GM19324 (cell line): Measurements from ENCODE around the gene CMTM1.
"Not testable (repeated sequence)": the region's sequence is repeated elsewhere in the genome, so short reads cannot be mapped to it uniquely, and the experiment has no call there.

Experiments used
- ATAC-seq: cut with Tn5 transposase; IDR thresholded peaks from one replicate; pipeline ENCODE4 v1.9.1; 2021; ENCODE audit warnings: mild to moderate bottlenecking, moderate library complexity; ENCODE audit not compliant: unreplicated experiment, low FRiP score

The CMTM1 gene

DNA sequence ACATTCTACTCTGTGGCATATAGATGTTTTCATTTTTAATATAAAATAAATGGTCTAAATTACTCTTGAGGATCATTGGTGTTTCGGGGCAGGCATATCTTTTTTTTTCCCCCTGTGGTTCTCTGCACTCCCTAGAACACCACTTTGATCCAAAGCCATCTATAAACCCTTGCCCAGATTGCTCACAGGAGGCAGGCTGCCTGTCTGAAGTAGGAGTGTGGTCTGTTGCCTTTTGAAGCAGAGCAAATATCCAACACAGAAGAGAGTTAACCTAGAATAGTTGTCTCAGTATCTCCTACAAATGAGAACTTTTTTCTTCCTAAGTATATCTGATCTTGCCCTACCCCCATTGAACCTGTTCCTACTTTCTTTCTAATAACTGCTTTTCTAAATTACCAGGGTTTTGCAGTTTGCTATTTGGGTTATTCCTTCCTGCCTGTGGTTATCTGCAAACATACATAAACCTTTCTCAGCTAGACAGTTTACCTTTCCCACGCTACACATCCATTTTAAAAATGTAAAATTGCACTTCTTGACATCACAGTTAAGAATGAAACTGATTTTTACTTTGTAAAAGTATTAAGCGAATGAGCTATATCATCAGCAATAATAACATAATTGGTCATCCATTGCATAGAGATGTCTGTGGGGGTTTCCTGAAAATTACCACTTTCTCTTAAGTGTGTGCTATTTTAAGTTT is 4.7 kb upstream of the CMTM1 start:
- no peak for ATAC-seq

DNA sequence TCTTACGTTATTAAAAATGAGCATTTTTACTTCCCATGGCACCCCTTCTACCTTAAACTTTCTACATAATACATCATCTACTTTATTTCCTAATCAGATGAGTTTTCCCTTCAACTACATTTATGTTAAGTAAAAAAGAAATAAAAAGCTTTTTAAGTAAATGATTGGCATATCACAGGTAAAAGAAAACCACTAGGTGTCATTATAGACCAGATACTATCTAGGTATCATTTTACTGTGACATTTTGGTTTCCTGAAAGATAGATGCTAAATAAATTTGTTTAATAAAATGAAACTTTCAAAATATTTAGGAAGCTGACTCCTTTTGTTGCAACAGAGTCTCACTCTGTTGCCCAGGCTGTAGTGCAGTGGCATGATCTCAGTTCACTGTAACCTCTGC is 3.8 kb upstream of the CMTM1 start:
- no peak for ATAC-seq

DNA sequence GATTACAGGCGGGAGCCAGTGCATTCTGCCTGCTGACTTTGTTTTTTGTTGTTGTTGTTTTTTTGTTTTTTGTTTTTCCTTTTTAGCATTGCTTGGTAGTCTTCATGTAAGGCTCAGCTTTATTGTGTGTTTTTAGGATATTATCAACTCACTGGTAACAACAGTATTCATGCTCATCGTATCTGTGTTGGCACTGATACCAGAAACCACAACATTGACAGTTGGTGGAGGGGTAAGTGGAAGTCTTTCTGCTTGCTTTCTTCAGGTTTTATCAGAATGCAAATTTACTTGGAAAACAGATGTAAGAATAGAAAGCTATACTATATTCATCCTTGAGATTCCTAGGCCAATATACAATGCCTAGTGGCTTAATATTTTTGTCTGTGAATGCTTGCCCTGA is 3.3 kb upstream of the CMTM1 start:
- ATAC-seq = no peak

DNA sequence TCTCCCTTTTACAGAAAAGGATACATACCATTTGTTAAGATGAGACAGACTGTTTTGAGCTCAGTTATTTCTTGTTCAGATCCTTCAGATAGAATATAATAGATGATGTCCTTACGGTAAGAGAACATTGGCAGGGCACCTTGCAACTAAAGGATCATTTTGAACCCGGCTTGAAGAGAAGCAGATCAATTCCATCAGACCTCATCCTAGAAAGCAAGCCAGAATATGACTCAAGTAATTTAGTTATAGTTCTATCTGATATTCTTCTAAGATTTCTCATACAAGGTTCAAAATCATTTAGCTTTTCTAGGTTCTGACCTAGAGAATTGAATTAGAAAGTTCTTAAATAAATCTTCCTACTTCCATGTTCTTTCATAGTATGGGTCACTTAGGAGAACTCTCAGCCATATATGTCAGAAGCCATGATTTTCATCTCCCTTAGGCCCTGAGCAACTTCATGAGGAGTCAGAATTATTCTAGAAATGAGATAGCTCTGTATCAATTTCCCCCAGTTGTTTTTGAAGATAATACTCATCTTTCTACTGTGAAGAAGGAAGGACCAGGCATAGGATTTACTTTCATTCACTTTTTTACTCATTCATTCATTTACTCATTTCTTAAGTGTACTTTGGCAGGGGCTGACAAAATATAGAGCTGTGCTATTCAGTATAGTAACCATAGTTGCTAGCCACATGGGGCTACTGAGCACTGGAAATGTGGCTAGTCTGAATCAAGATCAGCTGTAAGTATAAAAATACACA is 2.5 kb upstream of the CMTM1 start:
- ATAC-seq = no peak

DNA sequence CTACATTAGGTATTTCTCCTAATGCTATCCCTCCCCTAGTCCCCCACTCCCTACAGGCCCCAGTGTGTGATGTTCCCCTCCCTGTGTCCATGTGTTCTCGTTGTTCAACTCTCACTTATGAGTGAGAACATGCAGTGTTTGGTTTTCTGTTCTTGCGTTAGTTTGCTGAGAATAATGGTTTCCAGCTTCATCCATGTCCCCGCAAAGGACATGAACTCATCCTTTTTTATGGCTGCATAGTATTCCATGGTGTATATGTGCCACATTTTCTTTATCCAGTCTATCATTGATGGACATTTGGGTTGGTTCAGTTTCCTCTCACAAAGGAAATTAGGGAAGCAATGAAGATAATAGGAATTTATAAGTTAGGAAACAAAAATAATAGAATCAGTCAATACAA is 1.0 kb downstream of the CMTM1 start:
- ATAC-seq = not testable (repeated sequence)

DNA sequence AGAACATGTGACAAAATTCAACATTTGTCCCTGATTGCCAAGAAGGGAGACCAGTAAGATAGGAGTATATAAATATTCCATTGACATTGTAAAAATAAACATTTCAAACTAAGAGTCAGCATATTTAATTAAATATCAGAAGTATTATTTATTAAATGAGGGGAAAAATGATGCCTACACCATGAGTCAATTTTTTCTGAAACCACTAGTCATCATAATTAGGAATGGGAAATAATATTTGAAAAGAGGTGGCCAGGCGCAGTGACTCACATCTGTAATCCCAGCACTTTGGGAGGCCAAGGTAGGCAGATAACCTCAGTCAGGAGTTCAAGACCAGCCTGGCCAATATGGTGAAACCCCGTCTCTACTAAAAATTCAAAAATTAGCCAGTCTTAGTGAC is 2.1 kb downstream of the CMTM1 start:
- no peak for ATAC-seq

DNA sequence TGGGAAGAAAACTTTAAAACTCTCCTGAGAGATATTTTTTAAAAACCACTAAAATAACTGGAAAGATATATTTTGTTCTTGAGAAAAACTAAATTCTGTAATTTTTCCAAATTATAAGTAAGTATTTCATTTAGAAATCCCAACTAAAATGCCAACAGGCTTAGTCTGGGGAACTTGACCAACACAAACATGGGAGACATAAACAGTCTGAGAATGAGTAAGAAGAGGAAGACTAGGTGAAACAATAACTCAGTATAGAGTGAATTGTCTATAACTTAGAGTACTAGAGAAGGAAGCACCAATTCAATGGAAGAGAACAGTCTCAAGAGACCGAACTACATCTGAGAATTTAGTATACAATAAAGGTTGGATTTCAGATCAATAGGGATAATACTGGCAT is 2.9 kb downstream of the CMTM1 start:
- ATAC-seq = no peak

DNA sequence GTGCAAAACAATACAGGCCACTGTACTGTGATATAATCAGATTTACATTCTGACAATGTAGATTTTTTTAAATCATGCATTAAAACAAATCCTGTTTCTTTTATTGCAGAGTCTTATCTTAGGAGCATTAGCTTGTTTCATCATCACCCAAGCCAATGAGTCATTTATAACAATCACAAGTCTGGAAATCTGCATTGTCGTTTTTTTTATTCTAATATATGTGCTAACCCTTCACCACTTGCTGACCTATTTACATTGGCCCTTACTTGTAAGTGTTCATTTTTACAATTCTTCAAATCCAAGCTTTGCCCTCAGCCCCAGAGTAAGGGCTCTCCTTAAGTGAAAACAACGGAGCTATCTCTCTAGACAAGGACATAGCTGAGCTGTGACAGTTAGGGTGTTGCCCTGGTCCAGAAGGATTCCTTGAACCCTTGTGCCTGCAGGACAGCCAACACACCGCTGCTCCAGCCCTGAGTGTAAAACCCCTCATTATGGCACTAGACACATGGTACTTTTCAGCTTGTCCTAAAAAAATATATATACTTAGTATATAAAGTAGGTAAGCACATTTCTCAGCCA is 3.7 kb downstream of the CMTM1 start:
- ATAC-seq = no peak

DNA sequence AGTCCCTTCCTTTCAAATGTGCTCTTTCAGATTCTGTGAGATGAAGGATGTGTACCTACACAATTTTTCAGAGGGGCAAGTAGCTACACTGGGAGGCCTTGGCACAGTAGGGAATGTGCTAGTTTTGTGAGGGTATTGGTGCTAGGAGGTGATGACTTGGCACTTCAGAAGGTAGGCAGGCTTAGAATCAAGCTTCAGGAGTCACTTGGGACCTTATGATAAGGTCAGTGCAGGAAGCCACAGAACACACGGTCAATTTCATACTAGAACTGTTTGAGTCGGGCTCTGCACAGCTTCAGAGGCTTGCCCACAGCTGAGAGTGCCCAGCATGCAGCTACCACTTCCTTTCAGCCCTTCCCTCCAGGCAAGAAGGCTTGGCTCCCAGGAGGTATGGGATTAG is 6.1 kb downstream of the CMTM1 start:
- ATAC-seq = no peak

DNA sequence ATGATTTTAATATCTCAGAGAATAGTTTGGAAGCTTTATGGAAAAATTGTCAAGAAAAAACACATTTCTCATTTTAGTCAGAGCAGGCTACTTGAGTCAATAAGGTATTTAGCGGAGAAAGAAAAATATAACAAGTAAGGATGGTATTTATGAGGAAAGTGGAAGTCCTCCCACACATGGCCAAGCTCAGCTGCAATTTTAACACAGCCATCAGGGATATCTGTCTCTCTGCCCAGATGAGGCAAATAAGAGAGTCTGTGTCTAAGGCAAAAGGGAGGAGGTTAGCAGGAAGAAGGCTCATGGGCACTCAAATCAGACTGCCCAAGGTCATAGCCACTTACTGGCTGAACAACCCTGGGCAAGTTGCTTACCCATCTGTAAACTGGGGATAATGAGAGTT is 7.8 kb downstream of the CMTM1 start:
- no peak for ATAC-seq

DNA sequence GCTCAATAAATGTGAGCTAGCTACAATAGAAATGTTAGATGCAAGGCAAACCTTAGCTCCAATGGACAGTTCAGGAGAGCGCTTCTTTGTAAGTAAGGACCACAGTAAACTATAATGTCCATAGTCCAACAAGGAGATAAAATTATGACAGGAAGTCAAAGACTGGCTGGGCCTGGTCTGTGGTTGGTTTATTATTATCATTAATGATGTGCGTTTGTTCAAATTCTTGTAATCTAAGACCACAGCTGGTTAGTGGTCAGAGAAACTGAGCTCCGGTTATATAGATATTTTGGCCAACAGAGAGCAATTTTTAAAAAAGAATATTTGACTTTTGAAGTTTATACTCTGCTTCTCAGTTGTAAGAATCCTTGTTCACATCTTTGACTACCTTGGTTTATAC is 8.3 kb downstream of the CMTM1 start:
- ATAC-seq = no peak

DNA sequence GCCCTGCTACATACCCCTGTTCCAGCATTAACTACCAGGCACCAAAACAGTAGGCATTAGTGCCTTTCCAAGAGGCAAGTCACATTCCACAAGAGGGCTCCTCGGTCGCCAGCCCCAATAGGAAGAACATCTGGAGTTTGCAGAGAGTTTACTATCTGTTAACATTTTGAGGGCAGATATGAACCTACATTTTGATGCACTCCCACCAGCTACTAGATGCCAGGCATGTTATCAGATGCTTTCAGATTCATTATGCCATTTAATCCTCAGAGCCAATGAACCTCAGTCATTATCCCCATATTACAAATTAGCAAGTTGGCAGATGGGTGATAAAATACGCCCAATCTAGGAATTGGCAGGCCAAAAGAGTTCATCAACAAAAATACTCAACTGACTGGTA is 8.8 kb downstream of the CMTM1 start:
- no peak for ATAC-seq

DNA sequence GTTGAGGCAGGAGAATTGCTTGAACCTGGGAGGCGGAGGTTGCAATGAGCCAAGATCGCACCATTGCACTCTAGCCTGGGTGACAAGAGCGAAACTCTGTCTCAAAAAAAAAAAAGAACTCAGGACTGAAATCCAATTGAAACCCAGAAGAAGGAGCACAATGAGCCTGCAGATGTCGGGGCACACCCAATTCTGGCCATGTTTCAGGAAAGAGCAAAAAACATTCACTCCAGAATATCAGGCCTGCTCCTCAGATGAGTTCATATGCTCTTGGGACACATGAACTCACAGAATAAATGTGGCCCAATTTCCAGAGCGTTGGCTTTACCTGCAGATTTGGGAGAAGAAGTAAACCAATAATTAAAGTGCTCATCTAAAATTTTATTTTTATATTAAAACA is 10.1 kb downstream of the CMTM1 start:
- no peak for ATAC-seq

DNA sequence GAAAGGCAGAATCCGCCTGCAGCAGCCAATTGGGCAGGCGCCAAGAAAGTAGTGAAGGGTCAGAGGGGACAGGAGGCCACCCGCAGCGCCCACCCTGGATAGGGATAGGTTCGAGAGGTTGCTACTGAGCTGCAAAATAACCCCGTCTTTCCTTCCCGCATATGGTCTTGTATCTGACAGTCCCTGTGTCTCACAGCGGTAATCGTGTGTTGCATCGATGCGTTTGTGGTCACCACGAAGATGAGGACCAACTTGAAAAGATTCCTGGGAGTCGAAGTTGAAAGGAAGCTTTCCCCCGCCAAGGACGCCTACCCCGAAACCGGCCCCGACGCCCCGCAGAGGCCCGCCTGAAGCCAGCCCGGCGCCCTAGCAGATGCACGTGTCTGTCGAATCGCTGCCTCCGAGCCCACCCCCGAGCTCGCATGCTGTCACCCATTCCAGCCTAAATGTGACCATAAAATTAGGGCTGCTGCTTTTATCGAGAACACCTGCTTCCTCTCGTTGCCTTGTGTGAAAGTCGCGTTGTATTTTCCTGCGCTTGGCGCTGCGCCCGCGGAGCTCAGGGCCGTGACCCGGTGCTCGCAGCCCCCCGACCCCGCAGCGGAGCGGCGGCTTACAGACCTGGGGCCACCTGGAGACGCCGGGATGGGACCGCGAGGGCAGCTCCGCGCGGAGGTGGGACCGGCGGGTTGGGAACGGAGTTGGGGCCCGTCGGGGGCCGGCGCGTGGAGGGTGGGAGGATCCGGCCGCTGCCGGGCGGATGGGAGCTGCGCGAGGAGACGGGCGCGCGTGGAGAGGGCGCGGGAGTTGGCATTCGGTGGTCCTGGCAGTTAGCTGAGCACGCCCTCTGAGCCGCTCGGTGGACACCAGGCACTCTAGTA is 12.7 kb downstream of the CMTM1 start, which contains the start of gene CMTM2:
CMTM2 (plus strand) TSS at position 813 of the 881 bp plus-strand sequence. CDS start 145 bp downstream, outside the sequence.
- no peak for ATAC-seq

DNA sequence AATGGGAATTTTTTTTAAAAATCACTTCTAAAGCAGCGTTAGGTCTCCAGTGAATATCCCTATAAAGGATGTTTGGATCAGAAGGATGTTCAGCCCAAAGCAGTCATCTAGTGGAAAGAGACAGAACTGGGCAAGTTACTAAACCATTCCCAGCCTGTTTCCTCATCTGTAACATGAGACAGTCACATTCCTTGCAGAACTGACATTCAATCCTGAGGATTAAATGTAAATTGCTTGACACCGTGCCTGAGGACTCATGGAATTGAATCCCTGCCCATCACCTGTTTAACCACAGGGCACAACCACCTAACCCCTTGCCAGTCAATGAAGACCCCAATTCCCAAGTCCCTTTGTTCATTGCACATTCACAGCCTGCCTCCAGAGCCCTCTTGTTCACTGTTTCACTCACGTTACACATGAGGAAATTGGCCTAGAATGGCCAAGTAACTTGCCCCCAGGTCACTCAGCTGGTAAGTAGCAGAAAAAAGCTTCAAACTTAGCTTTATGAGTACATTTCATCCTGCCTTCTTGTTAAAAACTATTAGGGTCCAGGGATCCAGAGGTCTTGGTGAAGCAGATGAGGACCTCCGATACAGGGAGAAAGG is 14.5 kb downstream of the CMTM1 start:
- no peak for ATAC-seq

DNA sequence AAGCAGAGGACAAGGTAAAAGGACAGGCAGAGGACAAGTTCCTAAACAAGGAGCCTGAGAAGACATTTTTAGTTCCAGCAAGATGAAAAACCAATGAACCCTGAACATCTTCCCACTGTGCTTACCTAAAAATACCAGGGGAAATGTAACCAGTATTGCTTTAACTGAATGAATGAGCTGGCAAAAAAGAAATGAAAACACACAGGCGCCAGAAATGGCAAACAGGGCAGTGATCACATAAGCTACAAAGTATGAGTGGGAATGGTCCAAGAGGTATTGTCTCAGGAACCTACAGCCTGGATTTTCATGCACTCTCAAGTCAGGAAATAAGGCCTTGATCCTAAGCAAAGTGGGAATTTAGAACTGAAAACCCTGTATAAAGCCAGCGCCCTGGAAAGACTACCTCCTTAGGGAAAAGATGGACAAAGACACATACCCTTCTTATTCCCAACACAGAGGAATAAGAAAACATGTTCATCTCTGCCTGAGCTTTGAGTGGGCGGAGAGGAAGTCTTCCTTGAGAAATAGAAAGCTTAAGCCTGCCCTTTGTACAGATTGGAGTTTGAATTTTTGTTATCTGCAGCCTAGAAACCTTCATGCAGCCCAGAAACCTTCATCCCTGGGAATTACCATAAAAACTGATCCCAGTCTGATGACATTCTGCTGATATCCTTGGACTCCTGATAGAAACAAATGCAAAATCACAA is 15.2 kb downstream of the CMTM1 start:
- no peak for ATAC-seq

DNA sequence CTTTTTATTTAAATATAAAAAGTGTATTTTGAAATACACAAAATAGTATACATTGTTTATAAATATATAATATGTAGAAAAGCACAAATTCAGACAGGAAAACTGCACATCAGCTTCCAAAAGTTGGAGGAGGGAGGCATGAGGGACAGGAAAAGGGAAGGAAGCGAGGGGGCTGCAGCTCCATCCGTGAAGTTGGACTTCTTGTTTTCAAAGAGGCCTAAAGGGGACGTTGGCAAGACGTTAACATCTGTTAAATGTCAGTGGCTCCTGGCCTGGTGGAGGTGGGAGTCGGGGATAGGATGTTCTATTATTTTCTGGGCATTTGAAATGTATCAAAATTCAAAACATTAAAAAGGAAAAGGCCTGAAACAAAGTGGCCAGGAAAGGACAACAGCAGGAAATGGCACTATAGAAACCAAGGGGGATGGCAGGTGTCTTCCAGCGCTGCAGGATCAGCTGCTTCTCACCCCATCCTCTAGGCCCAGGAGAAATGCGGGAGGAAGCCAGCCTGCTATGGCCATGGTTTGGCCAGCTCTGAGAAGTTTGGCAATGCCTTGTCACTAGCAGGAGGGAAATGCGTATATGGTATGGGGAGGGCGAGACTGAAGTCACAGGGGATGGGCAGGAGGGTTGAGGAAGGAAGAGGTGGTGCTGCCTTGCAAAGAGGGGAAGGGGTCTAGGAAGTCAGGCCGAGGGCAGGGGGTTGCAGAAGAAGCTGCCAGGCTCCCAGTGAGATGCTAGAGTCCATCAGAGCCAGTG is 19.4 kb downstream of the CMTM1 start:
- no peak for ATAC-seq

DNA sequence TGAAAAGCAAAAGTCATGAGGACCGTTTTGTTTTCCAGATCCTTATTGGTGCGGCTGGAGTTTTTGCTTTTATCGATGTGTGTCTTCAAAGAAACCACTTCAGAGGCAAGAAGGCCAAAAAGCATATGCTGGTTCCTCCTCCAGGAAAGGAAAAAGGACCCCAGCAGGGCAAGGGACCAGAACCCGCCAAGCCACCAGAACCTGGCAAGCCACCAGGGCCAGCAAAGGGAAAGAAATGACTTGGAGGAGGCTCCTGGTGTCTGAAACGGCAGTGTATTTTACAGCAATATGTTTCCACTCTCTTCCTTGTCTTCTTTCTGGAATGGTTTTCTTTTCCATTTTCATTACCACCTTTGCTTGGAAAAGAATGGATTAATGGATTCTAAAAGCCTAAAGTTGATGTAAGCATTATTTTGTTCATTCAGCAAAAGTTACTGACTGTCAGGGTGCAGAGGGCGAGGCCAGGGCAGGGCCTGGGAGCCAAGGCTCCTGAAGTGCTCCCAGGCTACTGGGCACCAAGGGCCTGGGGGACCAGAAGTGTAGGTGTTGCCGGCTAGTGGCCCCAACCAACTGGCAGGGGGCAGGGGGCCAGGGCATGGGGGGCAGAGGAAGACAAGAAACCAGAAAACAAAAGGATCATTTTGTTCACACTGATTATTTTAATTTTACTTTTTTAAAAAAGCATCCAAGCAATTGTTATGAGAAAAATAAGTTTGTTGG is 21.8 kb downstream of the CMTM1 start:
- ATAC-seq = no peak
